ENCODE measurements around the gene USP33. TPM values are rescaled to one million over a fixed set of nuclear protein-coding genes. Genes with fewer than 3 reads are reported as not detected.

The USP33 gene
- total and polyA plus RNA-seq, 2 of the 8 experiments (the other 6 are each of a cell fraction or from before 2014, with no cell fraction given), result 20.0 to 55.5 TPM

DNA sequence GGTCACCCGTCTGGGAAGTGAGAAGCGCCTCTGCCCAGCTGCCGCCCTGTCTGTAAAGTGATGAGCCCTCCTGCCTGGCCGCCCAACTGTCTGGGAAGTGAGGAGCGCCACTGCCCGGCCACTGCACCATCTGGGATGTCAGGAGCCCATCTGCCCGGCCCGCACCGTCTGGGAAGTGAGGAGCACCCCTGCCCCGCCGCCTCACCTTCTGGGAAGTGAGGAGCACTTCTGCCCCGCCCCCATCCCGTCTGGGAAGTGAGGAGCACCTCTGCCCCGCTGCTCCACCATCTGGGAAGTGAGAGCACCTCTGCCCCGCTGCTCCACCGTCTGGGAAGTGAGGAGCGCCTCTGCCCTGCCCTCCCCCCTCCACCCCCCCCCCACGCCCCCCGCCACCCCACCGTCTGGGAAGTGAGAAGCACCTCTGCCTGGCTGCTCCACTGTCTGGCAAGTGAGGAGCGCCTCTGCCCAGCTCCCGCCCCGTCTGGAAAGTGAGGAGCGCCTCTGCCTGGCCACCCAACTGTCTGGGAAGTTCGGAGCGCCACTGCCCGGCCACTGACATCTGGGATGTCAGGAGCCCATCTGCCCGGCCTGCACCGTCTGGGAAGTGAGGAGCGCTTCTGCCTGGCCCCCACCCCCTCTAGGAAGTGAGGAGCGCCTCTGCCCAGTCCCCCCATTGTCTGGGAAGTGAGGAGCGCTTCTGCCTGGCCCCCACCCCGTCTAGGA, 72.7 kb downstream of the USP33 start:
- Histone ChIP-seq H3K23me2 (ENCODE audit: low read depth, low read length) (peaks cover 4% of the 10 kb centered on the region), H2BK5ac (ENCODE audit: low read depth, low read length) (0 out of 2 replicates have a peak overlapping the region, but pooled peaks have one; percentile 30), H2AFZ (ENCODE audit: low read length) (no peak overlapping the region), H3K9ac (replicated peaks in 1 of 4; ENCODE audit: extremely low read depth in 1 of 4, low read depth in 3 of 4, low read length in 3 of 4) (no peak overlapping the region), H2BK12ac (ENCODE audit: low read depth, low read length) (0 out of 2 replicates have a peak overlapping the region, but pooled peaks have one; percentile 4), H3K56ac (replicated peaks; ENCODE audit: insufficient read length, low read depth, low read length) (no peak overlapping the region), H3K79me2 (ENCODE audit: control insufficient read depth in 1 of 2, insufficient read depth in 2 of 2, low read length in 2 of 2) (peaks cover 0 to 4% of the 10 kb centered on the region in 2 experiments; a peak in 2 of 4 replicates), H3K79me1 (ENCODE audit: low read depth, low read length) (no peaks in the 10 kb centered on the region), H3K4me2 (ENCODE audit: insufficient read depth in 1 of 2, low read depth in 2 of 2, low read length in 2 of 2) (peak overlapping the region; percentile 23 to 50; a peak in 3 of 4 replicates), H3K14ac (ENCODE audit: insufficient read length) (no peak overlapping the region), H3K27me3 (replicated peaks in 1 of 4; ENCODE audit: control insufficient read depth in 3 of 4, extremely low read depth in 1 of 4, insufficient read depth in 3 of 4, low read length in 3 of 4) (no peaks in the 10 kb centered on the region), H4K20me1 (replicated peaks in 1 of 2; ENCODE audit: control insufficient read depth in 1 of 2, insufficient read depth in 2 of 2, low read length in 2 of 2) (no peaks in the 10 kb centered on the region), H3K9me3 (ENCODE audit: insufficient read depth in 2 of 2, low read depth in 1 of 2, low read length in 1 of 2) (no peaks in the 10 kb centered on the region), H2AK5ac (ENCODE audit: low read depth, low read length) (no peak overlapping the region), H4K5ac (ENCODE audit: insufficient read length, low read depth, low read length) (no peak overlapping the region), H3K18ac (ENCODE audit: extremely low read depth, low read length) (no peak overlapping the region), H4K8ac (ENCODE audit: extremely low read depth, insufficient read depth, low read length) (peak overlapping the region; percentile 92), H3K4ac (replicated peaks; ENCODE audit: insufficient read length, low read depth, low read length) (no peak overlapping the region), H3K27ac (ENCODE audit: low read depth, low read length) (no peak overlapping the region), H3K23ac (ENCODE audit: insufficient read length) (no peak overlapping the region), H3K36me3 (ENCODE audit: control insufficient read depth in 2 of 4, insufficient read depth in 4 of 4, low read length in 3 of 4) (no peaks in the 10 kb centered on the region), H2BK120ac (replicated peaks; ENCODE audit: low read depth, low read length) (no peak overlapping the region), H2BK15ac (ENCODE audit: low read length) (no peak overlapping the region), H3K4me3 (ENCODE audit: extremely low read depth in 1 of 4, insufficient read depth in 2 of 4, low read depth in 3 of 4, low read length in 4 of 4) (peak overlapping the region; percentile 29 to 67 (median 34); a peak in 4 of 8 replicates), H4K91ac (replicated peaks; ENCODE audit: insufficient read length, low read length) (no peak overlapping the region), H2BK20ac (ENCODE audit: low read length) (no peak overlapping the region), H3K4me1 (replicated peaks in 1 of 4; ENCODE audit: control insufficient read depth in 3 of 4, insufficient read depth in 4 of 4, low read length in 3 of 4) (no peaks in the 10 kb centered on the region; a peak in 2 of 7 replicates)
- WGBS, 2 experiments (ENCODE audit: extremely low coverage in 1 of 2, insufficient coverage in 1 of 2, insufficient read length in 1 of 2, insufficient replicate concordance in 2 of 2, low coverage in 1 of 2, low lambda C conversion rate in 2 of 2, missing lambda C conversion rate in 1 of 2), result 60% methylated on average over 13 of the region's 33 CpGs; no CpG with 5 or more reads in 1 of the 2 experiments
- no peak; the same call in 1 of the 2 replicates for TF ChIP-seq TBP (IDR thresholded peaks at IDR 0.05; ENCODE audit: low read depth, low read length)
- no peak for TF ChIP-seq NANOG (IDR thresholded peaks at IDR 0.05; ENCODE audit: insufficient read depth, low read depth, low read length, poor library complexity, severe bottlenecking)
- peak in 1 of 2 experiments; percentile 6; a peak in 1 of 4 replicates for TF ChIP-seq RAD21 (IDR thresholded peaks at IDR 0.05 in 1 of 2, conservative IDR thresholded peaks at IDR 0.05 in 1 of 2; ENCODE audit: low read depth in 2 of 2, low read length in 2 of 2)
- peak; percentile 48; the same call in 1 of the 2 replicates for TF ChIP-seq EGR1 (IDR thresholded peaks at IDR 0.05; ENCODE audit: borderline replicate concordance, low read depth, low read length)
- peak; percentile 60 for TF ChIP-seq ASH2L (IDR thresholded peaks at IDR 0.05; ENCODE audit: low read length)
- no peak for FAIRE-seq
- ChIA-PET POLR2A (ENCODE audit: partially characterized antibody) (interaction anchor here (0.6 to 2.5 kb wide), 8 partner anchors 17 to 288 kb away, joined by 3 to 6 read pairs (median 3); partner anchors contain the start of gene NEXN), CTCF (ENCODE audit: partially characterized antibody) (interaction anchor here (0.6 to 1.2 kb wide), 4 partner anchors 17 to 213 kb away, joined by 3 to 6 read pairs (median 4); no protein-coding TSS in a partner anchor)
- DNase-seq (ENCODE audit: low read depth in 1 of 2, low spot score in 2 of 2), result peak in 1 of 2 experiments; percentile 76

Data from H1 (cell line).